GM23338 (cell line): ENCODE data around the gene IMMP2L.

Experiments
- CTCF ChIP-seq, 2 experiments: fragments of 200-600 bp in 1 of 2; sonication (generic) in 1 of 2; conservative IDR thresholded peaks; 2 replicates each; pipeline versions ENCODE4 v1.5.1 to v1.6.1; 2016 to 2017; ENCODE audit warnings: antibody characterized with exemption in 2 of 2, low read depth in 2 of 2, mild to moderate bottlenecking in 2 of 2, moderate library complexity in 1 of 2
- EZH2 ChIP-seq: fragments of 200-600 bp; sonication (generic); IDR thresholded peaks from one replicate; pipeline ENCODE4 v1.8.0; 2017; ENCODE audit warnings: antibody characterized with exemption, mild to moderate bottlenecking, low read depth; ENCODE audit not compliant: unreplicated experiment
- EZH2phosphoT487 ChIP-seq: fragments of 200-600 bp; sonication (generic); IDR thresholded peaks from one replicate; pipeline ENCODE4 v1.8.1; 2018; ENCODE audit warnings: antibody characterized with exemption; ENCODE audit not compliant: unreplicated experiment
- JUNB ChIP-seq: IDR thresholded peaks from one replicate; pipeline ENCODE4 v1.6.1; 2016; ENCODE audit warnings: antibody characterized with exemption; ENCODE audit not compliant: unreplicated experiment
- POLR2AphosphoS5 ChIP-seq: IDR thresholded peaks from 2 replicates; pipeline ENCODE4 v1.6.1; 2016; ENCODE audit warnings: antibody characterized with exemption, low read depth
- REST ChIP-seq: IDR thresholded peaks from one replicate; pipeline ENCODE4 v1.6.1; 2018; ENCODE audit warnings: antibody characterized with exemption; ENCODE audit not compliant: unreplicated experiment

GRCh38 chr7:110762546-110763225, 799.6 kb downstream of the IMMP2L start:
- TF ChIP-seq CTCF (conservative IDR thresholded peaks at IDR 0.05; ENCODE audit: low read depth in 2 of 2) (no peak), EZH2phosphoT487 (no peak), JUNB (no peak), REST (no peak), POLR2AphosphoS5 (no peak), EZH2 (no peak)
